ENCODE measurements around the gene MSRB1. TPM values are rescaled to one million over a fixed set of nuclear protein-coding genes. Genes with fewer than 3 reads are reported as not detected.

Gene MSRB1
- total RNA-seq, 2 donors from 2014 or later, result 20.6 to 23.5 TPM

DNA sequence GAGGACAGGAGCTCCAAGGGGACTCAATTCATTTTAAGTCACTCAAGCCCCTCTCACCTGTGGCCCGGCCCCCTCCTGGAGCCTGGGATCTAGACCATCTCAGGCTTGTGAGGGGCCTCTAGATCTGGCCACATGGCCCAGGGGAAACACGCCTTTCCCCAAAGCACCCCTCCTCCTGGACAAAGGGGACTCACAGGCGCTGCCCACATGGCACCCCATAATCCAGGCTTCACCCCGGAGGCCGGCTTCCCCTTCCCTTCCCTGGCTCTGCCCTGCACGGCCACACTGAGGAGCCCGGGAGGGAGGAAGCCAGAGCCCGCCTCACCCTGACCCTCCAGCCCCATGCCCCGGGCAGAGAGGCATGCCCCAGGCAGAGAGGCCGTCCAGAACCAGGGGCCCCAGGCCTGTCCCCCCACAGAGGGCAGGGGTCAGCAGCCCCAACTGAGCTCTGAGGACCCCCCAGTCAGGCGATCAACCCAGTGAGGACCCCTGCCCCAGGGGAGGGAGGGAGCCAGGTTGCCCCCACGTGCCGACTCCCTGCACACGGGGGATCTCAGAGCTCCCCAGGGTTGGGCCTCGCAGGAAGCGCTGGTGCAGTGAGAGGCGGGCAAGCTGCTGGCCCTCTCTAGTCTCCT lies 35.7 kb downstream of the MSRB1 start:
- DNase-seq, result no peak
- TF ChIP-seq, protein P1, sequence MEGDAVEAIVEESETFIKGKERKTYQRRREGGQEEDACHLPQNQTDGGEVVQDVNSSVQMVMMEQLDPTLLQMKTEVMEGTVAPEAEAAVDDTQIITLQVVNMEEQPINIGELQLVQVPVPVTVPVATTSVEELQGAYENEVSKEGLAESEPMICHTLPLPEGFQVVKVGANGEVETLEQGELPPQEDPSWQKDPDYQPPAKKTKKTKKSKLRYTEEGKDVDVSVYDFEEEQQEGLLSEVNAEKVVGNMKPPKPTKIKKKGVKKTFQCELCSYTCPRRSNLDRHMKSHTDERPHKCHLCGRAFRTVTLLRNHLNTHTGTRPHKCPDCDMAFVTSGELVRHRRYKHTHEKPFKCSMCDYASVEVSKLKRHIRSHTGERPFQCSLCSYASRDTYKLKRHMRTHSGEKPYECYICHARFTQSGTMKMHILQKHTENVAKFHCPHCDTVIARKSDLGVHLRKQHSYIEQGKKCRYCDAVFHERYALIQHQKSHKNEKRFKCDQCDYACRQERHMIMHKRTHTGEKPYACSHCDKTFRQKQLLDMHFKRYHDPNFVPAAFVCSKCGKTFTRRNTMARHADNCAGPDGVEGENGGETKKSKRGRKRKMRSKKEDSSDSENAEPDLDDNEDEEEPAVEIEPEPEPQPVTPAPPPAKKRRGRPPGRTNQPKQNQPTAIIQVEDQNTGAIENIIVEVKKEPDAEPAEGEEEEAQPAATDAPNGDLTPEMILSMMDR (conservative IDR thresholded peaks at IDR 0.05), result no peak
- no peaks in the 10 kb centered on the region for H3K36me3 Mint-ChIP-seq (ENCODE audit: low read depth)
- no peaks in the 10 kb centered on the region for H3K36me3 ChIP-seq (ENCODE audit: control insufficient read depth, insufficient read depth, low read length)
- H3K27me3 ChIP-seq (ENCODE audit: control insufficient read depth, insufficient read depth, low read length, poor library complexity, severe bottlenecking), result no peaks in the 10 kb centered on the region
- no peaks in the 10 kb centered on the region for H3K9me3 ChIP-seq (ENCODE audit: control insufficient read depth, low read length)
- H3K4me3 ChIP-seq (ENCODE audit: low read length), result no peak overlapping the region
- no peak overlapping the region for H3K27ac Mint-ChIP-seq
- peaks cover 4% of the 10 kb centered on the region for H3K27me3 Mint-ChIP-seq (ENCODE audit: insufficient read depth)
- H3K4me1 ChIP-seq (ENCODE audit: control insufficient read depth, insufficient read depth, low read length), result no peaks in the 10 kb centered on the region
- H3K27ac ChIP-seq (ENCODE audit: low read depth, low read length), result no peak overlapping the region
- no peaks in the 10 kb centered on the region for H3K4me1 Mint-ChIP-seq
- 90 to 94% methylated on average over 5 to 17 of the region's 17 CpGs for WGBS, 2 experiments (ENCODE audit: insufficient coverage in 1 of 2, insufficient read length in 1 of 2)
- no peak overlapping the region for H3K4me3 Mint-ChIP-seq
- no peak overlapping the region for H3K9ac ChIP-seq (ENCODE audit: extremely low read depth, low read length, poor library complexity, severe bottlenecking)
- no peaks in the 10 kb centered on the region for H3K9me3 Mint-ChIP-seq

DNA sequence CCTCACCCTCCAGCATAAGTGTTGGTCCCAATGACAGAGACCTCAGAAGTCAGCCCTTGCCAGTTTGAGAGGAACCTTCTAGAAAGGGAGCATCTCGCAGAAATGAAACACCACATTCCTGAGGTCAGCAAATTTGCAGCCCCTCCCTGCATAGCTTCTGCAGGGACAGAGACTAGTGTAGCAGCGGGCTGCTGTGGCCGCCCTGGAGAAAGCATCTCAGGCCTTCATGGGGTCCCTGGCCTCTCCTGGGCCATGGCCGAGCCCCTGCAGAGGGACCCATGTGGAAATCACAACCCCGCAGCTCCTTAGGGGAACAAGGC lies 36.2 kb downstream of the MSRB1 start:
- H3K27me3 ChIP-seq (ENCODE audit: control insufficient read depth, insufficient read depth, low read length, poor library complexity, severe bottlenecking), result no peaks in the 10 kb centered on the region
- H3K27ac ChIP-seq (ENCODE audit: low read depth, low read length), result no peak overlapping the region
- Mint-ChIP-seq H3K4me1 (no peaks in the 10 kb centered on the region), H3K27ac (no peak overlapping the region), H3K36me3 (ENCODE audit: low read depth) (no peaks in the 10 kb centered on the region), H3K9me3 (no peaks in the 10 kb centered on the region), H3K4me3 (no peak overlapping the region), H3K27me3 (ENCODE audit: insufficient read depth) (peaks cover 4% of the 10 kb centered on the region)
- H3K9ac ChIP-seq (ENCODE audit: extremely low read depth, low read length, poor library complexity, severe bottlenecking), result no peak overlapping the region
- H3K4me1 ChIP-seq (ENCODE audit: control insufficient read depth, insufficient read depth, low read length), result no peaks in the 10 kb centered on the region
- no peaks in the 10 kb centered on the region for H3K36me3 ChIP-seq (ENCODE audit: control insufficient read depth, insufficient read depth, low read length)
- no peak overlapping the region for H3K4me3 ChIP-seq (ENCODE audit: low read length)
- TF ChIP-seq, protein P1 (conservative IDR thresholded peaks at IDR 0.05), result no peak
- H3K9me3 ChIP-seq (ENCODE audit: control insufficient read depth, low read length), result no peaks in the 10 kb centered on the region
- WGBS, 2 experiments (ENCODE audit: insufficient coverage in 1 of 2, insufficient read length in 1 of 2), result 80 to 85% methylated on average over 4 to 5 of the region's 5 CpGs
- no peak for DNase-seq

DNA sequence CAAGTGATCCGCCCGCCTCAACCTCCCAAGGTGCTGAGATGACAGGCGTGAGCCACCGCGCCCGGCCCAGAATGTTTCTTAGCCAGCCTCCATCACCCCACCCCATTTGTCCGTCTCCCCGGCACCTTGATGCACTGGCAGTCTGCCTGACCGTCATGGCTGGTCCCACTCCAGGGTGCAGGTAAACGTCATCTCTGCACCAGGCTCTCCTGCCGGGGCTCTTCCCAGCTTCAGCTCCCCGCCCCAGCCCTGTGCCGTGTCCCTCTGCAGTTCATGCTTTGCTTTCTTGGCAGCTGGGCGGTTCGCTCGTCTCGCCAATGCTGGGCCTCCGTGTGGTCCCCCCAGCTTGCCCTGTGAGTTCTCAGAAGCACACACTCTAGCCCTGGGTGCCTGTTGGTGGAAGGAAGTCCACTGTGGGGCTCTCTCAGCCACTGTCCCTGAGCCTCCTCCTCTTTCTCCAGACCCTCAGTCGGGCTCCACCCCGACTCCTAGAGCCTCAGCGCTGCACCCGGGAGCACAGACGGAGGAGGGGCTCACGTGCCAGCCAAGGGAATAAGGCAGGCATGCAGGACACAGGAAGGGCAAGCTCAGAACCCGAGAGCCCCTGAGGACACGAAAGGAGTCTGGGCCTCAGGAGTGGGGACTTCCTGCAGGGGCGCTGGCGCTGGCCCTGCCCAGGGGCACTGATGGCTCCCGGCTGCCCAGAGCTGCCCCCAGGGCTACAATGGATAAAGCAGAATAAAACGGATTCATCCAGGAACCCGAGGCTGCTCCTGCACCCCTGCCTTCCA lies 36.7 kb downstream of the MSRB1 start:
- no peaks in the 10 kb centered on the region for H3K36me3 ChIP-seq (ENCODE audit: control insufficient read depth, insufficient read depth, low read length)
- Mint-ChIP-seq H3K27ac (no peak overlapping the region), H3K4me1 (no peaks in the 10 kb centered on the region), H3K9me3 (no peaks in the 10 kb centered on the region), H3K36me3 (ENCODE audit: low read depth) (no peaks in the 10 kb centered on the region), H3K4me3 (no peak overlapping the region), H3K27me3 (ENCODE audit: insufficient read depth) (peaks cover 4% of the 10 kb centered on the region)
- H3K9me3 ChIP-seq (ENCODE audit: control insufficient read depth, low read length), result no peaks in the 10 kb centered on the region
- 84 to 85% methylated on average over 19 to 31 of the region's 31 CpGs for WGBS, 2 experiments (ENCODE audit: insufficient coverage in 1 of 2, insufficient read length in 1 of 2)
- DNase-seq, result no peak
- H3K9ac ChIP-seq (ENCODE audit: extremely low read depth, low read length, poor library complexity, severe bottlenecking), result no peak overlapping the region
- H3K27ac ChIP-seq (ENCODE audit: low read depth, low read length), result no peak overlapping the region
- TF ChIP-seq, protein P1 (conservative IDR thresholded peaks at IDR 0.05), result no peak
- no peaks in the 10 kb centered on the region for H3K4me1 ChIP-seq (ENCODE audit: control insufficient read depth, insufficient read depth, low read length)
- H3K27me3 ChIP-seq (ENCODE audit: control insufficient read depth, insufficient read depth, low read length, poor library complexity, severe bottlenecking), result no peaks in the 10 kb centered on the region
- H3K4me3 ChIP-seq (ENCODE audit: low read length), result no peak overlapping the region

Data from endodermal cell (in vitro differentiated cells).